HepG2 (cell line): ENCODE data around the gene HECTD4. TPM values are rescaled to one million over a fixed set of nuclear protein-coding genes. Genes with fewer than 3 reads are reported as not detected.

ENCODE experiments used
- AKNA ChIP-seq: sonication (generic); formaldehyde crosslinking; IDR thresholded peaks from 2 replicates; pipeline ENCODE4 v1.4.0; 2020; ENCODE audit warnings: missing genetic modification reagents, borderline replicate concordance
- CENPX ChIP-seq: sonication (generic); formaldehyde crosslinking; IDR thresholded peaks from 2 replicates; pipeline ENCODE4 v1.9.0; 2021; ENCODE audit warnings: mild to moderate bottlenecking, missing genetic modification reagents, moderate library complexity
- CHD4 ChIP-seq: fragments of 200-600 bp; sonication (generic); IDR thresholded peaks from 2 replicates; pipeline ENCODE4 v1.7.0; 2017; ENCODE audit warnings: mild to moderate bottlenecking, low read length, borderline replicate concordance
- HNF4G ChIP-seq, 2 experiments: sonication (generic) in 1 of 2; formaldehyde crosslinking in 1 of 2; IDR thresholded peaks; 2 replicates each; pipeline versions ENCODE4 v1.4.0 to v1.6.1; 2011 to 2020; ENCODE audit warnings: borderline replicate concordance in 2 of 2, low read depth in 2 of 2, mild to moderate bottlenecking in 2 of 2, low read length in 1 of 2, missing genetic modification reagents in 1 of 2, moderate library complexity in 1 of 2
- HOXA3 ChIP-seq: sonication (generic); formaldehyde crosslinking; IDR thresholded peaks from 2 replicates; pipeline ENCODE4 v1.5.0; 2020; ENCODE audit warnings: missing genetic modification reagents
- KLF9 ChIP-seq: IDR thresholded peaks from 2 replicates; pipeline ENCODE4 v1.6.1; 2016; ENCODE audit warnings: low read depth
- LBX2 ChIP-seq: sonication (generic); formaldehyde crosslinking; IDR thresholded peaks from 2 replicates; pipeline ENCODE4 v1.5.0; 2020; ENCODE audit warnings: missing genetic modification reagents, mild to moderate bottlenecking, borderline replicate concordance
- MAF1 ChIP-seq: sonication (generic); formaldehyde crosslinking; IDR thresholded peaks from 2 replicates; pipeline ENCODE4 v1.5.0; 2020; ENCODE audit warnings: missing genetic modification reagents, borderline replicate concordance
- MED8 ChIP-seq: sonication (generic); formaldehyde crosslinking; IDR thresholded peaks from 2 replicates; pipeline ENCODE4 v1.8.1; 2023; ENCODE audit warnings: mild to moderate bottlenecking, missing genetic modification reagents; ENCODE audit not compliant: insufficient replicate concordance
- NR3C1 ChIP-seq: sonication (generic); formaldehyde crosslinking; IDR thresholded peaks from 2 replicates; pipeline ENCODE4 v1.4.0; 2020; ENCODE audit warnings: missing genetic modification reagents
- PTBP1 ChIP-seq: fragments of 200-400 bp; formaldehyde crosslinking; IDR thresholded peaks from 2 replicates; pipeline ENCODE4 v1.6.1; 2018; ENCODE audit warnings: low read length, low read depth; ENCODE audit not compliant: poor library complexity, severe bottlenecking
- RARG ChIP-seq: sonication (generic); formaldehyde crosslinking; IDR thresholded peaks from 2 replicates; pipeline ENCODE4 v1.4.0; 2020; ENCODE audit warnings: low read depth, mild to moderate bottlenecking, missing genetic modification reagents
- SIX4 ChIP-seq: sonication (generic); formaldehyde crosslinking; IDR thresholded peaks from 2 replicates; pipeline ENCODE4 v1.4.0; 2020; ENCODE audit warnings: missing genetic modification reagents
- SMC3 ChIP-seq: IDR thresholded peaks from 2 replicates; pipeline ENCODE4 v1.6.1; 2011; ENCODE audit warnings: low read length, improper control_type of control experiment
- SNAPC5 ChIP-seq: sonication (generic); formaldehyde crosslinking; IDR thresholded peaks from 2 replicates; pipeline ENCODE4 v1.8.1; 2023; ENCODE audit warnings: mild to moderate bottlenecking, missing genetic modification reagents, borderline replicate concordance
- SOX5 ChIP-seq: IDR thresholded peaks from 2 replicates; pipeline ENCODE4 v1.6.1; 2016; ENCODE audit warnings: borderline replicate concordance
- TCF12 ChIP-seq, 2 experiments: fragments of 450-650 bp in 1 of 2; sonication (generic) in 1 of 2; formaldehyde crosslinking in 1 of 2; IDR thresholded peaks; 2 replicates each; pipeline versions ENCODE4 v1.6.1 to v1.8.0; 2017 to 2022; ENCODE audit warnings: antibody characterized with exemption in 1 of 2, mild to moderate bottlenecking in 1 of 2, missing genetic modification reagents in 1 of 2, moderate library complexity in 1 of 2
- YEATS2 ChIP-seq: sonication (generic); formaldehyde crosslinking; IDR thresholded peaks from 2 replicates; pipeline ENCODE4 v1.4.0; 2020; ENCODE audit warnings: missing genetic modification reagents, borderline replicate concordance
- ZFP91 ChIP-seq: sonication (generic); formaldehyde crosslinking; IDR thresholded peaks from 2 replicates; pipeline ENCODE4 v1.9.0; 2022; ENCODE audit warnings: missing genetic modification reagents, mild to moderate bottlenecking, borderline replicate concordance
- ZNF17 ChIP-seq: sonication (generic); formaldehyde crosslinking; IDR thresholded peaks from 2 replicates; pipeline ENCODE4 v1.5.0; 2020; ENCODE audit warnings: mild to moderate bottlenecking, missing genetic modification reagents
- ZNF282 ChIP-seq: fragments of 450-650 bp; IDR thresholded peaks from 2 replicates; pipeline ENCODE4 v1.6.1; 2018; ENCODE audit not compliant: partially characterized antibody
- ZNF777 ChIP-seq: sonication (generic); formaldehyde crosslinking; IDR thresholded peaks from 2 replicates; pipeline ENCODE4 v1.4.0; 2020; ENCODE audit warnings: missing genetic modification reagents
- polyA plus RNA-seq, 8 experiments: library from polyadenylated mRNA; depleted of rRNA in 3 of 8; stranded (reverse) in 7 of 8; unstranded in 1 of 8; fragments of >200 nt; fragmentation: Illumina TruSeq in 4 of 8; extraction: Trizol in 4 of 8; gene quantifications; 2 replicates each; pipeline versions ENCODE4 v1.2.1 to v1.2.3, GENCODE V29; 2011 to 2016; ENCODE audit warnings: low read depth in 4 of 8, missing spikeins in 1 of 8, mixed read lengths in 1 of 8; ENCODE audit not compliant: insufficient read depth in 1 of 8
- total RNA-seq, 5 experiments: library from RNA; depleted of rRNA; stranded (reverse); fragments of >200 nt; fragmentation: Illumina TruSeq; extraction: Trizol; gene quantifications; 2 replicates each; pipeline ENCODE4 v1.2.3, GENCODE V29; 2016; ENCODE audit warnings: low read depth in 1 of 5

Gene HECTD4
- total and polyA plus RNA-seq, 2 of the 13 experiments (the other 11 are each of a cell fraction or from before 2014, with no cell fraction given) = 9.0 to 11.4 TPM

GRCh38 chr12:112418608-112419296, 36.5 kb upstream of the HECTD4 start, which contains the start of gene PTPN11 (continued):
- TF ChIP-seq SIX4 (no peak; the same call in 1 of the 2 replicates), SOX5 (peak; percentile 38; the same call in 1 of the 2 replicates), ZFP91 (CRISPR knock-in tag) (peak; percentile 85; the same call in 1 of the 2 replicates), AKNA (CRISPR knock-in tag) (no peak), KLF9 (CRISPR knock-in tag) (no peak), RARG (CRISPR knock-in tag) (no peak; the same call in 1 of the 2 replicates), YEATS2 (peak; percentile 93), HOXA3 (peak; percentile 96), ZNF282 (no peak), ZNF777 (peak; percentile 78), TCF12 (IDR thresholded peaks at IDR 0.05) (no peak), TCF12 (CRISPR knock-in tag; IDR thresholded peaks at IDR 0.05) (peak; percentile 22; the same call in 1 of the 2 replicates), SNAPC5 (CRISPR knock-in tag) (no peak), MED8 (CRISPR knock-in tag) (peak; percentile 59), MAF1 (no peak), PTBP1 (no peak), ZNF17 (CRISPR knock-in tag) (no peak), CHD4 (no peak), SMC3 (no peak), NR3C1 (CRISPR knock-in tag) (no peak), CENPX (no peak), LBX2 (CRISPR knock-in tag) (no peak; the same call in 1 of the 2 replicates), HNF4G (IDR thresholded peaks at IDR 0.05; ENCODE audit: borderline replicate concordance, low read depth, low read length) (0 out of 2 replicates have a peak, but pooled peaks have one; percentile 7), HNF4G (CRISPR knock-in tag; IDR thresholded peaks at IDR 0.05; ENCODE audit: borderline replicate concordance, low read depth) (no peak)
